Fibroblast of skin of left biceps (primary cell): Measurements from ENCODE around the gene TMEM41B.
"Not testable (repeated sequence)": the region's sequence is repeated elsewhere in the genome, so short reads cannot be mapped to it uniquely, and the experiment has no call there.

Experiments
- DNase-seq, 2 experiments: peaks; one replicate each; pipeline ENCODE4 v3.0.0-alpha.2; 2013; ENCODE audit warnings: low read depth in 2 of 2

The TMEM41B gene, protein sequence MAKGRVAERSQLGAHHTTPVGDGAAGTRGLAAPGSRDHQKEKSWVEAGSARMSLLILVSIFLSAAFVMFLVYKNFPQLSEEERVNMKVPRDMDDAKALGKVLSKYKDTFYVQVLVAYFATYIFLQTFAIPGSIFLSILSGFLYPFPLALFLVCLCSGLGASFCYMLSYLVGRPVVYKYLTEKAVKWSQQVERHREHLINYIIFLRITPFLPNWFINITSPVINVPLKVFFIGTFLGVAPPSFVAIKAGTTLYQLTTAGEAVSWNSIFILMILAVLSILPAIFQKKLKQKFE

DNA sequence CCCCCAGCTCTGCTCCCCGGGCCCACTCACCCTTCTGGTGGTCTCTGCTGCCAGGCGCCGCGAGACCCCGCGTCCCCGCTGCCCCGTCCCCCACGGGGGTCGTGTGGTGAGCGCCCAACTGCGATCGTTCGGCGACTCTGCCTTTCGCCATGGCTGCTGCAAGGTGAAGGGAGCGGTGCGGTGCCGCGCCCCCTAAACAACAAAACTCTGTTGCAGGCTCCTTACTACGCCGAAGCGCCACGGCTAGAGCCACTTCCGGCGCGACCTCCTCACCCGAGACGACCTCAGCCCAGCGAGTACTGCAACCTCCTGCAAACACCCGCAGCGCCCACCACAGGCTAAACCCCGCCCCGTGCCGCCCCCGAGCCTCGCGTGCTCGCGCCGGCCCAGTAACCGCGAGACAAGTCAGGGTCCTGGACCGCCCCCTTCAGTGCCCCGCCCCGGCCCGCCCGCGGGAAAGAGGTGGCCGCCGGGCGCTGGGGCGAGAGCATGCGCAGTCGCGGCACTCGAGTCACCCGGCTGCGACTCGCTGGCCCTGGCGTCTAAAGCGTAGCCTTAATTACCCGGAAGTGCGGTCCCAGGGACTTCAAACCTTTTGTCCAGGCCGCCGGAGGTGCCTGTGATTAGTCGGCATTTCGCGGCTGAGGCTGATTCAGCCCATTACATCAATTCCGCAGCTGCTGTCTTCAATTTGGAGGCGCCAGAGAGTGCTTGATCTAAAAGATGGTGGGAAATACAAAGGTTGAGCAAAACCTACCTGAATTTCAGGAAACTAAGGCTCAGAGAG, at the start of gene TMEM41B:
TSS of gene TMEM41B (minus strand) at position 303 of the 787 bp plus-strand sequence. CDS start at position 151, 152 bp downstream.
- peak; percentile 97 to 98 for DNase-seq

DNA sequence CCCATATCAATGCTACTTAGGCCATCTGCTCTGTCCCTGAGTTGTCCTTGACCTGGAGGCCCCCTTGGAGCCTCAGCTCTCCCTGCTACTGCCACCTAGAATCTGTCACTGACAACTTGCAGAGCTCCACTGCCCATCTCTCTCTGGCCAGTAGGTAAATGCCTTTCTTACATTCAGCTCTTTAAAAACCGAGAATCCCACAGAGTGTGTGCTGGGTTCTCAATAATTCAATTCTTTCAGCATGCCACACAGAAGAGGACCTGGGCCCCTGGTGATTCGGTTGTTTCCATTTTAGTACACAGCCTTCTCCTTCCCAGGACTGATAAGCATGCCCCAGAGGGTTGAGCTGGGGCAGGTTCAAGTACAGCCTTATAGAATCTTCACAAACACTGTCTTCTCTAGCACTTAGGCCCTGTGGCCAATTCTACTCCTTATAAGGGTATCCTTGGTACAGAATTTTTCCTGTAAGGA, 48.0 kb upstream of the TMEM41B start:
- no peak for DNase-seq

DNA sequence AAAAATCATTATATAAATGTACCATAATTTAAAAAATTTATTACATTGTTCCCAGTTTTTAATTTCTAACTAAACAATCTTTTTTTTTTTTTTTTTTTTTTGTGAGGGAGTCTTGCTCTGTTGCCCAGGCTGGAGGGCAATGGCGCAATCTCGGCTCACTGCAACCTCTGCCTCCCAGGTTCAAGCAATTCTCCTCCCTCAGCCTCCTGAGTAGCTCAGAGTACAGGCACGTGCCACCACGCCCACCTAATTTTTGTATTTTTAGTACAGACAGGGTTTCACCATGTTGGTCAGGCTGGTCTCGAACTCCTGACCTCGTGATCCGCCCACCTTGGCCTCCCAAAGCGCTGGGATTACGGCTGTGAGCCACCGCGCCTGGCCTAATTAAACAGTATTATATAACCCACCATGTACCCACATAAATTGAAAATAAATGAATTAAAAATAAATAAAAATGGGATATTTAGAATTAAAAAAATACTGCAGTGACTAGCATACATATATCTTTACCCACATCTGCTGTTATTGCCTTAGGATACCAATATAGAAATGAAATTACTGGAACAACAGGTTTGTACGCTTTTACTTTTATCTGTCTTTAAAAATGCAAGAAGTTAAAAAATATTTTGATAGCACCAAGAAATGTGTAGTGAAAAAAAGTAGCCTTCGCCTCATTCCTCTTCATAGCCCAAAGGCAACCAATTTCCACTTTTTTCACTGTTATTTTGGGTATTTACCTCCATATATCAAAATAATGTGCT, 46.6 kb upstream of the TMEM41B start:
- DNase-seq, result not testable (repeated sequence)

DNA sequence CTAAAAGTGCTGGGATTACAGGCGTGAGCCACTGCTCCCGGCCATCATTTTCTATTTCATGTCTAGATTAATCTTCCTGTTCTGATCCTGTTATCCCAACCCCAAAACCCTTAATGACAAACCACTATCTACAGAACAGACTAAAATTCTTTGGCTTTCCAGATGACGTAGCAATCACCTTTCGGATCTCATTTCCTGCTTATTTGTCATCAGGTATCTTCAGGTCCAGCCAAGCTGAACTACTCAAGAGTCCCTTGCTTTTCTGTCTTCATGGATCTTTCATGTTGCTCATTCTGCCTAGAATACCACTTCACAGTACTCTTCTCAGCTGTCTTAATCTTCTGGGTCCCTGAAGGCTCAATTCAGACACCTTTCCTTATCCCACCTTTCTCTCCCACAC, 42.6 kb upstream of the TMEM41B start:
- DNase-seq, result no peak

DNA sequence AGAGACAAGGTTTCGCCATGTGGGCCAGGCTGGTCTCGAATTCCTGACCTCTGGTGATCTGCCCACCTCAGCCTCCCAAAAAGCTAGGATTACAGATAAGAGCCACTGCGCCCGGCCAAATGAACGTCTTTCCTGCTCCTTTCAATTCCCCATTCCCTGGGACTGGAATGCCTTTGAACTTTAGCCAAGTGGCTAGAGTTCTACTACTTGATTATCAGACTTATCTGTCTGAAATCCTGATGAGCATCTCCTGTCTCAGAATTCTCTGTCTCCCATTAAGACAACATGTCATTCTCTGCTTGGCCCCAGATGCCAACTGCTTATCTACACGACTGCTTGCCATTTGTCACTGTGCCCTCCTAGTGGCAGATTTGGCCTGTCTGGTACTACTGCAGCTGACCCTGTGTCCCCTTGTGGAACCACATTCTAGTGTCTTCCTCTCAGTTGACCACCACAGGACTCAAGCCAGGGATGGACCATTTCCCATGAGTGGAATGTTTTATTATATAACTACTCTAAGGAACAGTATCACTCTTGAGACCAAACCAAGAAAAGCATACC, 37.0 kb upstream of the TMEM41B start:
- no peak for DNase-seq

DNA sequence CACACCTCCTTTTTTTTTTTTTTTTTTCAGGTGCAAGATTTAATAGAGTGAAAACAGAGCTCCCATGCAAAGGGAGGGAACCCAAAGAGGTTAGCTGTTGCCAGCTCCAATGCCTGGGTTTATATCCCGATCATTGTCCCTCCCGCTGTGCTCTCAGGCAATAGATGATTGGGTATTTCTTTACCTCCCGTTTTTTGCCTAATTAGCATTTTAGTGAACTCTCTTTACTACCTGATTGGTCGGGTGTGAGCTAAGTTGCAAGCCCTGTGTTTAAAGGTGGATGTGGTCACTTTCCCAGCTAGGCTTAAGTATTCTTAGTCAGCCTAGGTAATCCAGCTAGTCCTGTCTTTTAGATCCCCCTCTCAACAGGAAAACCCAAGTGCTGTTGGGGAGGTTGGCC, 33.4 kb upstream of the TMEM41B start:
- not testable (repeated sequence) for DNase-seq

DNA sequence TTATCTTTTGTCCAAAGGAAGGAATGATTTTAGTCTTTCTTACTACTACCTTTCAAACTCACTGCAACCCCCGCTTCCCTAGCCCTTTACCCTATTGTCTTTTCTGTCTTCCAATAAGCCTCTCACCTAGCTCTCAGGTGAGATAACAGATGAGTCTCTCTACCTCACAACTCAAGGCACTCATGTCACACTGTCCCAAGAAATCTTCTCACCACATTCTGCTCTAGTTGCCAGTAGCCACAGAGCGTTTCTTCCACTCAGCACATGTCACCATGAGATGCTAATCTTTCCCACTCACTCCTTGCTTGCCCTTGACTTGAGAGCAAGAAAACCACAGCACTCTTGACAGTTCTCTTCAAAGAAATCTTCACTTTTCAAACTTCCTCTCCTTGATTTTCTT, 32.7 kb upstream of the TMEM41B start:
- DNase-seq, result no peak

DNA sequence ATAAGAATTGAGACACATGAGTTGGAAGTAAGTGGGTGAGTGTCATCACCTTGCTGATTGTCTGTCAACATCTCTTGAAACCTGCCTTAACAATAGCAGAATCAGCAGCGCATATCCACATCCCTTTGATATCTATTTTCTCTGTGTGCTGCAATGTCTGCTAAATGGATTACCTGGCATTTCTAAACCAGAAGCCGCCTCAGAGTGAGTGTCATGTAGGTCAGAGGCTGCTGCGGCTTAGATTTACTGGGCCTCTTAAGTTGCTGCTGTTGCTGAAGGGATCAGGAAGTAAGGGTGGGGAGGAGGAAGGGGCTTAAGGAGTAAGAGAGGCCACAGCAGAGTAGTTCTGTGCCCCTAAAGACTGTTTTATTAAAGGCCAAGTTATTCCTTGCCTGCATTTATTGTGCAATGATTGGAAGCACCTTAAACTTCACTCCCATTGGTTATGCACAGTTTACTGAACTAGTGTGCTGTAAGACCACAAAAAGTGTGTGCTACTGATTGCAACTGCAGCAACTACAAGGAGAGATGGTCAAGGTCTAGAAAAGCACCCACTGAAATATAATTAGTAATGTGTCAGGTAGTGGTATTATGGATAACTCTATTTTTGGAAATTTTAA, 29.8 kb upstream of the TMEM41B start:
- DNase-seq, result no peak

DNA sequence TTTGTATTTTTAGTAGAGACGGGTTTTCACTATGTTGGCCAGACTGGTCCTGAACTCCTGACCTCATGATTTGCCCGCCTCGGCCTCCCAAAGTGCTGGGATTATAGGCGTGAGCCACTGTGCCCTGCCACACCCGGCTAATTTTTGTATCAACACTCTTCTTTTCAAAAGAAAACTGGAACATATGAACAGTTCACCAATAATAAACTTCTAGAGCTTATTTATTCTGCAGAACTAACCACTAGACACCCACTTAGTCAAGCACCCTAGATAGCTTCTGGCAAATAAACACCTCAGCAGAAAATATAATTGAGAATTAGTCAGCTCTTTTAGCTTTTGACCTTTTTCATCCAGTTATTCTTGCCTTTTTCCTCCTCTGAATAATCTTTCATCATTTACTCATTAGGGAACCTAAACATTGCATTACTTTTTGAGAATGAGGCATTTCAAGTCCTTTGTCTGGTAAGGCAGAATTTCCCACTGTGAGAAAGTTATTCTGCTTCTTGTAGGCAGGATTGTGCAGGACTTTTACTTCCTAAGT, 27.3 kb upstream of the TMEM41B start:
- no peak for DNase-seq

DNA sequence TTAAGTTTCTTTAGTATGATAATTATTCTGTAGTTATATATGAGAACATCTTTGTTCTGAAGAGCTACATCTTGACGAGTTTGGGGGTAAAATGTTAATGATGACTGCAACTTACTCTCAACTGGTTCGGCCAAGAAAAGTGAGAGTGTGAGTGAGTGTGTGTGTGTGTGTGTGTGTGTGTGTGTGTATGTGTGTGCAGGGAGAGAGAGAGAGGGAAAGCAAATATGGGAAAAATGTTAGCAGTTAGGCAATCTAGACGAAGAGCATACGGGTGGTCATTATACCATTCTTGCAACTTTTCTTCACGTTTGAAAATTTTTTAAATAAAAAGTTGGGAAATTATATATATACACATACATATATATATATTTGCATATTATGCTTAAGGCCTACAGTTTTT, 18.3 kb upstream of the TMEM41B start:
- peak in 1 of 2 experiments; percentile 5 for DNase-seq

DNA sequence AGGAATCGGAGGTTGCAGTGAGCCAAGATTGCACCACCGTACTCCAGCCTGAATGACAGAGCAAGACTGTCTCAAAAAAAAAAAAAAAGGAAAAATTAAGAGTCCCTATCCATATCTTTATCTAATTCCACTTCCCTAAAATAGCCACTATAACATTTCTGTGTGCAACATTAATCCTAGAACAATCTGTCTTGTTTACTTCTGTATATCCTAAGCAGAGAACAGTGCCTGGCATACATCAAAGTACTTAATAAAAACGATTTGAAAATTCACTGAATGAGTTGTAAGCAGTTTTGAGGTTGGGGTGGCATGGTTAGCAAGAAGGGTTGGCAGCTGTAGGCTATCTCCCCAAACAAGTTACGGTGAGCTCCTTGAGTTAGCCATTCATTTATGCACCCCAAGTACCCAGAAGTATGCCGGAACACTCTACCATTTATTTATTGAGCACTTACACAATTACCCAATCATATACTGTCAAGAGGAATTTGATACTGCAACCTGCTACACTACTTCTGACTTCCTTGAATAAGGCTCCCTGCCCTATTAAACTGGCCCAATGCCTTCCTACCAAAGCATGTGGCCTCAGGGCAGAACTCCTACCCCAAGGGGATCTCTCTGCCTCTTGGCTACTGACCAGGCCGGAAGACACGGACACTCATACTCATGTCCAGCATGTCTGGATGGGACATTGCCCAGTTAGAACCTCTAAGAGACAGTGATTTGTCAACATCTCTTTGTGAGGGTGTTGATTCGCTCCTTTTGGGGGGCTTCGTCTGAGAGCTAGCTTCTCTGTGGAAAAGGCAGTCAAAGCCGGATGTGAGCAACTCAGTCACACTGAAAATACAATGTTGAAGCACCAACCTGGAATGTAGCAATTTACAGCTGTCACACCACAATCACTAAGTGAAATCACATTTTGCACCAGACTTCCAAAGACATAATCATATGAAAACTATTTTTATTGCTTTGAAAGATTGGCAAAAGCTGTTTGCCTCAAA, 16.3 kb upstream of the TMEM41B start:
- DNase-seq, result peak; percentile 89

DNA sequence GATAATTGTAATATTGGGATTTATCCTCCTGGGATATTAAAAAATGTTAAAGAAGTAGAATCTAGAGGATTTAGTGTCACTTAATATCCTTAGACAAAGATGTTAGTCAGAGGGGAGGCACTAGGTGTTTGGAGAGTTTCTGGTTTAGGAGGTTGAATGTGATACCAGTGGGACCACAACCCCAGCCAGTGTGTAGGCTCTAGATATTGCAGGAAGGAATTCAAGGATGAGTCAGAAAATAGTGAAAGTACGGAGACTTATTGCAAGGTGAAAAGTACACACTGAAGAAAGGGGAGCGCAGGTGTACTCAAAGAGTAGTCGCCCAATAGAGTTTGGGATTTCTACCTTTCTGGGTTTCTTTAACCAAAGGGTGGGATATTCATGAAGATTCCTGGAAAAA, 5.7 kb upstream of the TMEM41B start:
- no peak for DNase-seq

DNA sequence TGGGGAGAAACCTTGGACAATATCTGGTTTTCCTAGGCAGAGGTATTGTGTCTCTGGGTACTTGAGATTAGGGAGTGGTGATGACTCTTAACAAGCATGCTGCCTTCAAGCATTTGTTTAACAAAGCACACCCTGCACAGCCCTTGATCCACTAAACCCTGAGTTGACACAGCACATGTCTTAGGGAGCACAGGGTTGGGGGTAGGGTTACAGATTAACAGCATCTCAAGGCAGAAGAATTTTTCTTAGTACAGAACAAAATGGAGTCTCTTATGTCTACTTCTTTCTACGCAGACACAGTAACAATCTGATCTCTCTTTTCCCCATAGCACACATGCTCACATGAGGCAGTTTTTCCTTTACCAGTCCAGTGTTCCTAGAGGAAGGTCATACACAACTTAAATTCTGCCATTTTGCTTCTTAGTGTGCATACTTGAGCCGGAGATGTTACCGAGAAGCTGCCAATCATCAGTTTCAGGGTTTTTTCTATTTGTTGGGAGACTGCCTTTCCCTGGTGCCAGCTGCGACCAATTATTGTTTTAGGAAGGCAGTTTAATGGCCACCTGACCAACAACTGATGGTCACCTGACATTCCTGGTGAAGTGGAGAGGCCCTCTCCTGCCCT, 5.1 kb upstream of the TMEM41B start:
- DNase-seq, result not testable (repeated sequence)

DNA sequence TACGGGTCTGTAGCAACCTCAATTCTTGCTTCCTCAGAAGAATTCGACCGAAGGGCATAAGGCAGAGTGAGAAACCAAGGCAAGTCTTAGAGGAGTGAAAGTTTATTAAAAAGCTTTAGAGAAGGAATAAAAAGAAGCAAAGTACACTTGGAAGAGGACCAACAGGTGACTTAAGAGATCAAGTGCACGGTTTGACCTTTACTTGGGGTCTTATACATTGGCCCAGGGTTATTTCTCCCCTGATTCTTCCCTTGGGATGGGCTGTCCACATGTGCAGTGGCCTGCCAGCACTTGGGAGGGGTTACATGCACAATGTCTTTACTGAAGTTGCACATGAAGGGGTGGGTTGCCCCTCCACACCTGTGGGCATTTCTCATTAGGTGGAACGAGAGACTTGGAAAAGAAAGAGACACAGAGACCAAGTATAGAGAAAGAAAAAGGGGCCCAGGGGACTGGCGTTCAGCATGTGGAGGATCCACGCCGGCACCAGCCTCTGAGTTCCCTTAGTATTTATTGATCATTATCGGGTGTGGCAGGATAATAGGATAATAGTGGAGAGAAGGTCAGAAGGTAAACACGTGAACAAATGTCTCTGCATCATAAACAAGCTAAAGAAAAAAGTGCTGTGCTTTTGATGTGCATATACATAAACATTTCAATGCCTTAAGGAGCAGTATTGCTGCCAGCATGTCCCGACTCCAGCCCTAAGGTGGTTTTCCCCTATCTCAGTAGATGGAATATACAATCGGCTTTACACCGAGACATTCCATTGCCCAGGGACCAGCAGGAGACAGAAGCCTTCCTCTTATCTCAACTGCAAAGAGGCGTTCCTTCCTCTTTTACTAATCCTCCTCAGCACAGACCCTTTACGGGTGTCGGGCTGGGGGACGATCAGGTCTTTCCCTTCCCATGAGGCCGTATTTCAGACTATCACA, 4.3 kb upstream of the TMEM41B start:
- not testable (repeated sequence) for DNase-seq

DNA sequence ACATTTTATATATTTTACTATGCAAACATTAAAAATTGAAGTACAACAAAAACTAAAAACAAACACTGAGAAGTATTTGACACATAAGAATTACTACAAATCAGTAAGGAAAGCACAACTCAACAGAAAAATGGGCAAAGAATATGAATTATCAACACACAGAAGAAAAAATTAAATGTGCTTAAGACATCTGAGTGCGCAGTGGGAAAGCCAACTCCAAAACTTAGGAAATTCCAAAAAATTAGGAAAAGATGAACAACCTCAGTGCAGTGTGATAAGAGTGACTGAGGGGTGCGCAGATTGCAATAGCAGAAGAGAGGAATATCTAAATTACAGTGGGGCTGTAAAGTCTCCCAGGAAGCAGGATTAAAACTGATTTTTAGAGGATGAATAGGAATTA, 1.9 kb upstream of the TMEM41B start:
- DNase-seq, result no peak

DNA sequence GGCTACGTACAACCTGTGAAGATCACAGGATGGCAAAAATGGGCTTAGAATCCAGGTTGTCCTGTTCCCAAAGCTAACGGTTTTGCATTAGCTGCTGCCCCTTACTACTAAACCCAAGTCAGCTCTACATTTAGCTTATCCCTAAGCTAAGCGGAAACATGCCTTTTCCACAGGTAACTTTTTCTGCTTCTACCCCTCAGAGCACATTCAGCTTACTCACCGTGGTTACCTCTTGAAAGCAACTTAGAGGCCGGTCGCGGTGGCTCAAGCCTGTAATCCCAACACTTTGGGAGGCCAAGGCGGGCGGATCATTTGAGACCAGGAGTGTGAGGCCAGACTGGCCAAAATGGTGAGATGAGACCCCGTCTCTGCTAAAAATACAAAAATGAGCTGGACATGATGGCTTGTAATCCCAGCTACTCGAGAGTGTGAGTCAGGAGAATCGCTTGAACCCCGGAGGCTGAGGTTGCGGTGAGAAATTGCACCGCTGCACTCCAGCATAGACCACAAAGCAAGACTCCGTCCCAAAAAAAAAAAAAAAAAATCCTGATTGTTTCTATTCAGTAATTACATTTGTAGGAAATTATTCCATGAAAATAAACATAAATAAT, 790 bp upstream of the TMEM41B start:
- no peak for DNase-seq

DNA sequence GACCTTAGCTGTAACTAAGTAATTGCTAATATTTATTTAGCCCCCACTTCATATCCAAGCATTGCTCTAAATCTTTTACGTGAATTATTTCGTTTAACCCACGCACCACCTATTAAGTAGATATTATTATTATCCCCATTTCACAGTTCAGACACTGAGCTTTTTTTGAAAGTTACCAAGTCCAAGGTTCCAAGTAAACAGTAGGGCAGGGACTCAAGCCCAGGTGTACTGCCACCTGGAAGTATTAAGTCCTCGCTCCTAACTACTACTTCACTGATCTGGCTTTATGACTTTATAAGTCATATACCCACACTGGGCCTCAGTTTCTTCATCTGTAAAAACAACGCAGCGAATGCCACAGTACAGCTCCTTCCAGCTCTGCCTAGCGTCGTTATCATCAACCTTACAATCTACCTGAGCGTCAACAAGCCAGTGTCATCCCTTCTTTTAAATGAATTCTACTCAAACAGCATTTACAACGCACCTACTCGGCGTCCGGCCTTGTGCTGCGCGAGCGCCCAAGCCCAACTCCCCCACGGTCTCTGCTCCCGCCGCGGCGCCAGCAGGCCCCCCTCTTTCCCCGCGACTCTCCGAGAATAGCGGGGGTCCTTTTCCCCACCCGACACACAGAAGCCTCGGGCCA, 624 bp downstream of the TMEM41B start:
- no peak for DNase-seq
